Measurements from ENCODE around the gene PPP1R14D.

PPP1R14D gene

GRCh38 chr15:40807028-40807887 lies 21.2 kb downstream of the PPP1R14D start, which contains the start of the genes DNAJC17 and ZFYVE19 (continued):
- TF ChIP-seq, protein P1, sequence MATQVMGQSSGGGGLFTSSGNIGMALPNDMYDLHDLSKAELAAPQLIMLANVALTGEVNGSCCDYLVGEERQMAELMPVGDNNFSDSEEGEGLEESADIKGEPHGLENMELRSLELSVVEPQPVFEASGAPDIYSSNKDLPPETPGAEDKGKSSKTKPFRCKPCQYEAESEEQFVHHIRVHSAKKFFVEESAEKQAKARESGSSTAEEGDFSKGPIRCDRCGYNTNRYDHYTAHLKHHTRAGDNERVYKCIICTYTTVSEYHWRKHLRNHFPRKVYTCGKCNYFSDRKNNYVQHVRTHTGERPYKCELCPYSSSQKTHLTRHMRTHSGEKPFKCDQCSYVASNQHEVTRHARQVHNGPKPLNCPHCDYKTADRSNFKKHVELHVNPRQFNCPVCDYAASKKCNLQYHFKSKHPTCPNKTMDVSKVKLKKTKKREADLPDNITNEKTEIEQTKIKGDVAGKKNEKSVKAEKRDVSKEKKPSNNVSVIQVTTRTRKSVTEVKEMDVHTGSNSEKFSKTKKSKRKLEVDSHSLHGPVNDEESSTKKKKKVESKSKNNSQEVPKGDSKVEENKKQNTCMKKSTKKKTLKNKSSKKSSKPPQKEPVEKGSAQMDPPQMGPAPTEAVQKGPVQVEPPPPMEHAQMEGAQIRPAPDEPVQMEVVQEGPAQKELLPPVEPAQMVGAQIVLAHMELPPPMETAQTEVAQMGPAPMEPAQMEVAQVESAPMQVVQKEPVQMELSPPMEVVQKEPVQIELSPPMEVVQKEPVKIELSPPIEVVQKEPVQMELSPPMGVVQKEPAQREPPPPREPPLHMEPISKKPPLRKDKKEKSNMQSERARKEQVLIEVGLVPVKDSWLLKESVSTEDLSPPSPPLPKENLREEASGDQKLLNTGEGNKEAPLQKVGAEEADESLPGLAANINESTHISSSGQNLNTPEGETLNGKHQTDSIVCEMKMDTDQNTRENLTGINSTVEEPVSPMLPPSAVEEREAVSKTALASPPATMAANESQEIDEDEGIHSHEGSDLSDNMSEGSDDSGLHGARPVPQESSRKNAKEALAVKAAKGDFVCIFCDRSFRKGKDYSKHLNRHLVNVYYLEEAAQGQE (tag by site-specific recombination; IDR thresholded peaks at IDR 0.05) = no peak
- TF ChIP-seq ZBTB44 (tag by site-specific recombination; IDR thresholded peaks at IDR 0.05) (peak; percentile 88), ZNF24 (tag by site-specific recombination; IDR thresholded peaks at IDR 0.05) (no peak; the same call in 1 of the 2 replicates), ZNF433 (tag by site-specific recombination; IDR thresholded peaks at IDR 0.05; ENCODE audit: low read depth) (no peak), GLIS1 (tag by site-specific recombination; IDR thresholded peaks at IDR 0.05) (peak; percentile 70), ZFP69B (tag by site-specific recombination; IDR thresholded peaks at IDR 0.05) (no peak), EGR2 (tag by site-specific recombination; IDR thresholded peaks at IDR 0.05; ENCODE audit: low read depth) (0 out of 2 replicates have a peak, but pooled peaks have one; percentile 44), ZNF600 (tag by site-specific recombination; IDR thresholded peaks at IDR 0.05) (peak; percentile 49), ZNF791 (tag by site-specific recombination; IDR thresholded peaks at IDR 0.05) (no peak), ZNF544 (tag by site-specific recombination; IDR thresholded peaks at IDR 0.05) (no peak), ZNF692 (tag by site-specific recombination; IDR thresholded peaks at IDR 0.05) (no peak)
- TF ChIP-seq, protein P2, sequence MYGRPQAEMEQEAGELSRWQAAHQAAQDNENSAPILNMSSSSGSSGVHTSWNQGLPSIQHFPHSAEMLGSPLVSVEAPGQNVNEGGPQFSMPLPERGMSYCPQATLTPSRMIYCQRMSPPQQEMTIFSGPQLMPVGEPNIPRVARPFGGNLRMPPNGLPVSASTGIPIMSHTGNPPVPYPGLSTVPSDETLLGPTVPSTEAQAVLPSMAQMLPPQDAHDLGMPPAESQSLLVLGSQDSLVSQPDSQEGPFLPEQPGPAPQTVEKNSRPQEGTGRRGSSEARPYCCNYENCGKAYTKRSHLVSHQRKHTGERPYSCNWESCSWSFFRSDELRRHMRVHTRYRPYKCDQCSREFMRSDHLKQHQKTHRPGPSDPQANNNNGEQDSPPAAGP (tag by site-specific recombination; IDR thresholded peaks at IDR 0.05) = peak; percentile 49; the same call in 1 of the 2 replicates

- H3K27ac ChIP-seq (ENCODE audit: extremely low read depth, low read depth, low read length) = peak overlapping the region; percentile 71; the same call in 1 of the 2 replicates
- peaks cover 0 to 20% of the 10 kb centered on the region in 2 experiments; a peak in 2 of 3 replicates for H3K36me3 ChIP-seq (ENCODE audit: control insufficient read depth in 2 of 2, insufficient read depth in 1 of 2, low read length in 2 of 2)
- ChIA-PET POLR2A (interaction anchor here (1.2 to 1.6 kb wide), 6 partner anchors 9 to 112 kb away, joined by 3 to 7 read pairs (median 4); partner anchors contain the start of genes C15orf62, GCHFR, RAD51 and SPINT1), CTCF (interaction anchor here (0.6 to 1.1 kb wide), 2 partner anchors 52 to 857 kb away, joined by 4 to 8 read pairs; no protein-coding TSS in a partner anchor)
- no peaks in the 10 kb centered on the region for H3K9me3 ChIP-seq (ENCODE audit: control insufficient read depth, insufficient read depth, low read depth, low read length)
- no peaks in the 10 kb centered on the region for H3K4me1 ChIP-seq (ENCODE audit: control insufficient read depth, insufficient read depth, low read length)
- peak overlapping the region; percentile 99 for H3K4me3 ChIP-seq (ENCODE audit: low read depth, low read length)
- TF ChIP-seq ZNF239 (tag by site-specific recombination; IDR thresholded peaks at IDR 0.05) = no peak
- TF ChIP-seq, protein P3, sequence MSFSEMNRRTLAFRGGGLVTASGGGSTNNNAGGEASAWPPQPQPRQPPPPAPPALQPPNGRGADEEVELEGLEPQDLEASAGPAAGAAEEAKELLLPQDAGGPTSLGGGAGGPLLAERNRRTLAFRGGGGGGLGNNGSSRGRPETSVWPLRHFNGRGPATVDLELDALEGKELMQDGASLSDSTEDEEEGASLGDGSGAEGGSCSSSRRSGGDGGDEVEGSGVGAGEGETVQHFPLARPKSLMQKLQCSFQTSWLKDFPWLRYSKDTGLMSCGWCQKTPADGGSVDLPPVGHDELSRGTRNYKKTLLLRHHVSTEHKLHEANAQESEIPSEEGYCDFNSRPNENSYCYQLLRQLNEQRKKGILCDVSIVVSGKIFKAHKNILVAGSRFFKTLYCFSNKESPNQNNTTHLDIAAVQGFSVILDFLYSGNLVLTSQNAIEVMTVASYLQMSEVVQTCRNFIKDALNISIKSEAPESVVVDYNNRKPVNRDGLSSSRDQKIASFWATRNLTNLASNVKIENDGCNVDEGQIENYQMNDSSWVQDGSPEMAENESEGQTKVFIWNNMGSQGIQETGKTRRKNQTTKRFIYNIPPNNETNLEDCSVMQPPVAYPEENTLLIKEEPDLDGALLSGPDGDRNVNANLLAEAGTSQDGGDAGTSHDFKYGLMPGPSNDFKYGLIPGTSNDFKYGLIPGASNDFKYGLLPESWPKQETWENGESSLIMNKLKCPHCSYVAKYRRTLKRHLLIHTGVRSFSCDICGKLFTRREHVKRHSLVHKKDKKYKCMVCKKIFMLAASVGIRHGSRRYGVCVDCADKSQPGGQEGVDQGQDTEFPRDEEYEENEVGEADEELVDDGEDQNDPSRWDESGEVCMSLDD (tag by site-specific recombination; IDR thresholded peaks at IDR 0.05) = no peak
- TF ChIP-seq ZNF394 (tag by site-specific recombination; IDR thresholded peaks at IDR 0.05; ENCODE audit: borderline replicate concordance) = no peak
- TF ChIP-seq, protein P4, sequence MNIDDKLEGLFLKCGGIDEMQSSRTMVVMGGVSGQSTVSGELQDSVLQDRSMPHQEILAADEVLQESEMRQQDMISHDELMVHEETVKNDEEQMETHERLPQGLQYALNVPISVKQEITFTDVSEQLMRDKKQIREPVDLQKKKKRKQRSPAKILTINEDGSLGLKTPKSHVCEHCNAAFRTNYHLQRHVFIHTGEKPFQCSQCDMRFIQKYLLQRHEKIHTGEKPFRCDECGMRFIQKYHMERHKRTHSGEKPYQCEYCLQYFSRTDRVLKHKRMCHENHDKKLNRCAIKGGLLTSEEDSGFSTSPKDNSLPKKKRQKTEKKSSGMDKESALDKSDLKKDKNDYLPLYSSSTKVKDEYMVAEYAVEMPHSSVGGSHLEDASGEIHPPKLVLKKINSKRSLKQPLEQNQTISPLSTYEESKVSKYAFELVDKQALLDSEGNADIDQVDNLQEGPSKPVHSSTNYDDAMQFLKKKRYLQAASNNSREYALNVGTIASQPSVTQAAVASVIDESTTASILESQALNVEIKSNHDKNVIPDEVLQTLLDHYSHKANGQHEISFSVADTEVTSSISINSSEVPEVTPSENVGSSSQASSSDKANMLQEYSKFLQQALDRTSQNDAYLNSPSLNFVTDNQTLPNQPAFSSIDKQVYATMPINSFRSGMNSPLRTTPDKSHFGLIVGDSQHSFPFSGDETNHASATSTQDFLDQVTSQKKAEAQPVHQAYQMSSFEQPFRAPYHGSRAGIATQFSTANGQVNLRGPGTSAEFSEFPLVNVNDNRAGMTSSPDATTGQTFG (tag by site-specific recombination; IDR thresholded peaks at IDR 0.05; ENCODE audit: borderline replicate concordance) = no peak
- TF ChIP-seq OVOL3 (tag by site-specific recombination; IDR thresholded peaks at IDR 0.05) = no peak
- TF ChIP-seq ZNF777 (tag by site-specific recombination; IDR thresholded peaks at IDR 0.05; ENCODE audit: borderline replicate concordance) = no peak
- TF ChIP-seq ZNF302 (tag by site-specific recombination; IDR thresholded peaks at IDR 0.05; ENCODE audit: low read depth) = no peak
- TF ChIP-seq ZNF654 (tag by site-specific recombination; IDR thresholded peaks at IDR 0.05; ENCODE audit: low read depth) = no peak
- no peak for TF ChIP-seq ZNF677 (tag by site-specific recombination; IDR thresholded peaks at IDR 0.05)
- no peak for TF ChIP-seq GLIS1 (tag by site-specific recombination; IDR thresholded peaks at IDR 0.05)
- TF ChIP-seq ZNF223 (tag by site-specific recombination; IDR thresholded peaks at IDR 0.05) = no peak
Observed at GRCh38 chr15:40806672-40807027, 21.9 kb downstream of the PPP1R14D start.

Data from HEK293 (cell line).